ENCODE data around the gene OR5C1.

Gene OR5C1

GRCh38 chr9:122788831-122789230, at the start of gene OR5C1:
TSS of gene OR5C1 (plus strand) at chr9:122788933. CDS start at chr9:122788933, 0 bp downstream.
- Histone ChIP-seq H3K36me3 (no peaks in the 10 kb centered on the region), H3K4me1 (ENCODE audit: control insufficient read depth in 1 of 2, insufficient read depth in 1 of 2, low read depth in 1 of 2, low read length in 1 of 2) (no peaks in the 10 kb centered on the region), H3K9me3 (no peaks in the 10 kb centered on the region), H3K27ac (no peak within 1 kb of the TSS), H3K27me3 (no peaks in the 10 kb centered on the region), H3K4me3 (ENCODE audit: low read depth in 1 of 2, low read length in 1 of 2) (no peak within 1 kb of the TSS)
- TF ChIP-seq CTCF (IDR thresholded peaks at IDR 0.05), result no peak

- Histone ChIP-seq H3K36me3 (no peaks in the 10 kb centered on the region), H3K4me1 (ENCODE audit: control insufficient read depth in 1 of 2, insufficient read depth in 1 of 2, low read depth in 1 of 2, low read length in 1 of 2) (no peaks in the 10 kb centered on the region), H3K4me3 (ENCODE audit: low read depth in 1 of 2, low read length in 1 of 2) (no peak within 1 kb of the TSS), H3K27me3 (no peaks in the 10 kb centered on the region), H3K27ac (no peak within 1 kb of the TSS), H3K9me3 (no peaks in the 10 kb centered on the region)
- TF ChIP-seq CTCF (IDR thresholded peaks at IDR 0.05), result no peak
Observed at GRCh38 chr9:122742003-122742402, 46.7 kb upstream of the OR5C1 start, which contains the start of gene OR1L6. TSS of gene OR1L6 (plus strand) at chr9:122742303. CDS start at chr9:122749848, 7,545 bp downstream.

GRCh38 chr9:122754825-122755224, 33.9 kb upstream of the OR5C1 start:
- Histone ChIP-seq H3K4me1 (ENCODE audit: control insufficient read depth in 1 of 2, insufficient read depth in 1 of 2, low read depth in 1 of 2, low read length in 1 of 2) (peaks cover 0 to 10% of the 10 kb centered on the region in 2 experiments), H3K27ac (no peak overlapping the region), H3K9me3 (no peaks in the 10 kb centered on the region), H3K4me3 (ENCODE audit: low read depth in 1 of 2, low read length in 1 of 2) (no peak overlapping the region), H3K36me3 (no peaks in the 10 kb centered on the region), H3K27me3 (no peaks in the 10 kb centered on the region)
- TF ChIP-seq CTCF (IDR thresholded peaks at IDR 0.05), result no peak

GRCh38 chr9:122767817-122768216, 20.9 kb upstream of the OR5C1 start:
- no peaks in the 10 kb centered on the region for H3K4me1 ChIP-seq (ENCODE audit: control insufficient read depth in 1 of 2, insufficient read depth in 1 of 2, low read depth in 1 of 2, low read length in 1 of 2)
- H3K27ac ChIP-seq, result no peak overlapping the region
- no peaks in the 10 kb centered on the region for H3K27me3 ChIP-seq
- no peak for TF ChIP-seq CTCF (IDR thresholded peaks at IDR 0.05)
- H3K36me3 ChIP-seq, result no peaks in the 10 kb centered on the region
- H3K9me3 ChIP-seq, result no peaks in the 10 kb centered on the region
- no peak overlapping the region for H3K4me3 ChIP-seq (ENCODE audit: low read depth in 1 of 2, low read length in 1 of 2)

- Histone ChIP-seq H3K9me3 (no peaks in the 10 kb centered on the region), H3K27ac (no peak overlapping the region), H3K36me3 (no peaks in the 10 kb centered on the region), H3K4me1 (ENCODE audit: control insufficient read depth in 1 of 2, insufficient read depth in 1 of 2, low read depth in 1 of 2, low read length in 1 of 2) (no peaks in the 10 kb centered on the region), H3K27me3 (no peaks in the 10 kb centered on the region), H3K4me3 (ENCODE audit: low read depth in 1 of 2, low read length in 1 of 2) (no peak overlapping the region)
- no peak for TF ChIP-seq CTCF (IDR thresholded peaks at IDR 0.05)
Observed at GRCh38 chr9:122777052-122777451, 11.7 kb upstream of the OR5C1 start.

Data from neutrophil (primary cell).